Stimulated activated CD8-positive, alpha-beta memory T cell treated with anti-CD3 and anti-CD28 coated beads, Interleukin-12 subunit alpha, Interleukin-12 subunit beta, amount 100 ng/mL, for 24 hours (primary cell): ENCODE results near the gene PTPRT.

Source experiments
- DNase-seq: peaks from one replicate; pipeline ENCODE4 v3.0.0-alpha.2; 2020; ENCODE audit errors: extremely low read depth

Gene PTPRT

GRCh38 chr20:43119720-43120119, 70.0 kb downstream of the PTPRT start:
- no peak for DNase-seq

- DNase-seq, result no peak
Measured at GRCh38 chr20:43102394-43102793, 87.3 kb downstream of the PTPRT start.

- no peak for DNase-seq
Measured at GRCh38 chr20:43096931-43097260, 92.8 kb downstream of the PTPRT start.

GRCh38 chr20:43096126-43096930, 93.4 kb downstream of the PTPRT start:
- no peak for DNase-seq

GRCh38 chr20:43095034-43095433, 94.7 kb downstream of the PTPRT start:
- DNase-seq, result no peak

DNA sequence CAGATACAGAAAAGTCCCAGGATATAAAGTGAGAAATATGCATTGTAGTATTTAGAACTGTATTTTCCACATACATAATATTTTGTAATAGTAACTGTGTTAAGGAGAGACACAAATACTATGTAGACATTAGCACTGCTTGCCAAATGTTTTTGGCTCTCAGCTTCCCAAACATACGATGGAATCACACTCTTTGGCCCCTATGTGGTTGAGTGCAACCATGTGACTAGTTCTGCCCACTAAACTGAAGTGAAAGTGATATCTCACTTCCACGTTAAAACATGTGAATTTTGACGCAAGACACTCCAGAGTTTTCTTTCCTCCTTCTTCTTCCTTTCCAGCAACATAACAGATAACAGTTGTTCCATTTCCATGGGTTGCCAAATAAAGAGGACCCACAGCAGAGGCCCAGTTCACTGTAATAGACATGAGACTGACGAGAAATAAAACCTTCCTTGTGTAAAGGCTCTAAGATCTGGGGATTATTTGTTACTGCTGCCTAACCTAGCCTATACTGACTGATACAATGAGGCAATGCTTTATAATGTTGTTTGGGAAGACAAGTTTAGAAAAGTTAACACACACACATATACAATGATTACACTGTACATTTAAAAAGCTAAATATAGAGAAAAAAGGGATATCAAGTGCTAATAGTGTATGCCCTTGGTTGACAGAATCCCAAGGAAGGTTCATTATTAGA, 97.2 kb downstream of the PTPRT start:
- no peak for DNase-seq

DNA sequence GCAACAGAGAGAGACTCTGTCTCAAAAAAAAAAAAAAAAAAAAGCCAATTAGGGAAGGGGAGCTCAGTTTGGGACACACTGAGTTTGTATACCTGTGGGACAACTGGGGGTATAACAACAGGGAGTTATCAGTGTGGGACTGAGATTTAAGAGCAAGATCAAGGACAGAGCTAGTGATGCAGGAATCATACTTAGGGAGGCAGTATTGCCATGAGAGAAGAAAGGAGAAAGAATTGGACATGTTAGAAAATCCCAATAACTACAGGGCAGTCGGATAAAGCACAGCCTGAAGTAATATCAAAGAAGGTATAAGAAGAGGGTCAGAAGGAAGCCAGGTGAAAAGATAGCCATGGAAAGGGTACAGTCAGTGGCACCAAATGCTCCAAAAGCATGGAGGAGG, 121.2 kb downstream of the PTPRT start:
- no peak for DNase-seq

- no peak for DNase-seq
Measured at GRCh38 chr20:43066125-43066524, 123.6 kb downstream of the PTPRT start.

DNA sequence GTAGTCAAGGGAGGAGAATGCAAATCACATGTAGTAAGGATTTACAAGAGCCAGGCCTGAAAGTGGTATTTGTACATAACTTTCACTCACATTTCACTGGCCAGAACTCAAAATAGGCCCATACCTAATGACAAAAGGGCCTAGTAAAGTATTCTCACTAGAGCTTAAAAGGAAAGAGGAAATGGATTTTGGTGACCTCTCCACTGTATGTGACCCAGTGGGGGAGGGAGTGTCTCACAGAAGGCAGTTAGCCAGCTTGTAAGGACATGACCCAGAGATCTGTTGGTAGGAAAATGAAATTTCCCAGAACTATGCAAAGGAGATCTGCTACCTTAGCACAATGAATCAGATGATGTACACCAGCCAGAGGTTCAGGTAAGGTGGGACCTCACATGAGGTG, 124.4 kb downstream of the PTPRT start:
- no peak for DNase-seq

GRCh38 chr20:43058077-43058476, 131.6 kb downstream of the PTPRT start:
- DNase-seq, result no peak

GRCh38 chr20:43057317-43057716, 132.4 kb downstream of the PTPRT start:
- no peak for DNase-seq

- DNase-seq, result no peak
Measured at GRCh38 chr20:43055181-43055884, 134.4 kb downstream of the PTPRT start.

GRCh38 chr20:43052532-43052931, 137.2 kb downstream of the PTPRT start:
- DNase-seq, result no peak

DNA sequence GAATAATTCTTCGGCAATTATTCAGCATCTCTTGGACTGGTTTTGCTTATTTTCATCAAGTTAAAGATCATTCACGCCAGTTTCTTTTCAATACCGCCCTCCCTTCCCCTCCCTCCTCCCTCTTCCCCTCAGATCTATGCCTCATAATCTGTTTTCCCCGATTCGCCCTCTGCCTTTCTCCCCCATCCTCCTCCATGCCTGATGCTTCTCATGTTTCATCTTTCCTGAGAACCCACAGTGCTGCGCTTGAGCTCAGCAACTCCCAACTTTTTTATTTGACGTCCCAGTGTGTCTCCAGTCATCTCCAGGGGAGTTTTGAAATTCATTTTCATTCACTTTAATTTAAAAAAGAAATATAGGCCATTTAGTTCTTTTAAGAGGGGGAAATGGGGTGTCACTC, 142.7 kb downstream of the PTPRT start:
- no peak for DNase-seq

GRCh38 chr20:43043887-43044286, 145.8 kb downstream of the PTPRT start:
- DNase-seq, result no peak

DNA sequence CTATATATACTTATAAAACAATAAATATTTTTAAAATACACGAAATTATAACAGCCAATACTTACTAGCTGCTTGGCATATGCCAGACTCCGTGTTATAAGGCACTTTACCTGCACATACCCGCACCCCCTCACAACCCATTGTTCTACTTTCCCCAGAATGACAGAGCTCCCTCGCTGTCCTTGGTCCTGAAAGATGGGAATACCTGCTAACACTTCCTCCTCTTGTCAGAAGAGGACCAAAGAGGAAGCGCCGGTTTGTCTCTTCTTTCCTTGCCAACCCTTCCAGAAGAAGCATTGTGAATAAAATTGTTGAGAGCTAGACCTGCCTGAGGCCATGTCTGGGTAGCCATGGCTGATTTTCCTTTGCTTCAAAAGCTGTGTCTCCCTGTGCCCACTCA, 149.3 kb downstream of the PTPRT start:
- DNase-seq, result no peak

DNA sequence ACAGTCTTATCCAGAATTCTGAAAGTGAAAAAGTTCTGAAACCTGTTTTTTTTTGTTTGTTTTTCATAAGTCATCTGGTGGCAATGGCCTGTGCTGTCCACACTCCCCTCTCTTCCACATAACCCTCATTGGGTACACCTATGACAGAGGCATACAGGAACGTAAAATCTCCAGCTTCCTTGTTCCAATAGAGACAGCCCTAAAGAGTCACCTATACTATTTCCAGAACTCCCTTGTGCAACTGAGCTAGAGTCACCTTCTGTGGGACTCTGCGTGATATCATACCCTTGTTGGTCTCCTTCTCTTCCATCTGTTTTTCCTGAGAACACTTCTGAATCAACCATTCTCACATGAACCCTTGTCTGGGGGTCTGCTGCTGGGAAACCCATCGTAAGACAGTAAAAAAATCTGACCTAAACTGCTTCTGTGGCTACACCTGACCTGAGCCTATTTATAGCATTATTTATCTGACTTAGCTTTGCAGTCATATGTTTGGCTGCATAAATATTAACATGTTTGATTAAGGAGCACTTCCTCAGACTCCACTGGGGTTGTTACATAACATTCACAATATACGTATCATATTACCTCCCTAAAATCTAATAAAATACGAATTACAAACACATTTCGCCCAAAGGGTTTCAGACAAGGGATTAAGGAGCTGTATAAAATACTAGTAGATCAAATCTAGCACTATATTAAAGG, 151.9 kb downstream of the PTPRT start:
- no peak for DNase-seq

- DNase-seq, result no peak
Measured at GRCh38 chr20:43034981-43035724, 154.6 kb downstream of the PTPRT start.

GRCh38 chr20:43032459-43032858, 157.2 kb downstream of the PTPRT start:
- no peak for DNase-seq

GRCh38 chr20:43029176-43029575, 160.5 kb downstream of the PTPRT start:
- no peak for DNase-seq

DNA sequence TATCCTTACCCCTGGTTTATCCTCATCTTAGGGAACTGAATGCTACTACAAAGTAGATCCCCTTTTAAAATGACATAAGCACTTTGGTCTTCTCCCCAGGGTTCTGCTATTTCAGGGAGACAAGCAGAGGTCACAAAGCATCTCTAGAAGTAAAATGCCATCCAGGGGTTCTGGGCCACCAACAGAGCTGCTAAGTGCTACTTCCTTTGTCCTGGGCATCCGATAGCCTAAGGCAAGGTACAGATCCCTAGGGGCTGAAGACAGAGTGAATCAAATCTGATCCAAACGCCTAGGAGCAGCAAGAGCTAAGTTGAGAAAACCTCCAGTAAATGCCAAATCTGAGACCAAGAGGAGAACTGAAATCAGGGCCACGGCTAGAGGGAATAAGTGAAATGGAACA, 161.2 kb downstream of the PTPRT start:
- DNase-seq, result no peak

- DNase-seq, result no peak
Measured at GRCh38 chr20:43023836-43024235, 165.9 kb downstream of the PTPRT start.
